ENCODE results near the gene KRT75.
A peak's percentile ranks its signal among the peaks of the same experiment; 100 is the strongest.
"Not testable (repeated sequence)": the region's sequence is repeated elsewhere in the genome, so short reads cannot be mapped to it uniquely, and the experiment has no call there.

Gene KRT75

GRCh38 chr12:52414936-52415335 is 19.2 kb downstream of the KRT75 start:
- DNase-seq: no peak

- no peak for DNase-seq
Observed at GRCh38 chr12:52413782-52414345, 20.3 kb downstream of the KRT75 start.

- DNase-seq: no peak
Observed at GRCh38 chr12:52413202-52413601, 21.0 kb downstream of the KRT75 start.

- DNase-seq: no peak
Observed at GRCh38 chr12:52411815-52412214, 22.4 kb downstream of the KRT75 start.

DNA sequence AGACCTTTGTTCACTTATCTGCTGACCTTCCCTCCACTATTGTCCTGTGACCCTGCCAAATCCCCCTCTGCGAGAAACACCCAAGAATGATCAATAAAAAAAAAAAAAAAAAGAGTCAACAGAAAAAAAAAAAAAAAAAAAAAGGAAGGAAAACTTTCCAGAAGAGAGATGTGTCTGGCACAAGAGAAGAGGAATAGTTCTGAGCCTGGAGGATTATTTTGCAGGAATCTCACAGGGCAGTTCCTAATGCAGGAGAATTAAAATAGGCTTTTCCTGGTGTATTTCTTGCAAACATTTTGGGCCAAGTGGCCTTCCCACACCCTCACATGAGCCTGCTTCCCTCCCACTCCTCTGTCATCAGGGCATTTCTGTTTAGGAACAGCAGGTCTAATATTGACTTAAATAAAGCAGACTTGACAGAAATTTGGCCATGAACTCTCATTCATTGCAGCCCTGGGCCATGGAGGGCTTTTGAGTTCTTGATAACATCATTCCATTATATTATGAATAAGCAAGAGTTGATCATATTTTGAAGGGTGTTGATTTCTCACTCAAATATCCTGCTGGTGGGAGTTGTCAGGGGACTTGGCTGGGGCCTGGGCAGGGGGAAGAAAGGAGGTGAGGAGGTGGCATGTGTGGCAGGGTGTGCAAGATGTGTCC is 23.5 kb downstream of the KRT75 start:
- not testable (repeated sequence) for DNase-seq

DNA sequence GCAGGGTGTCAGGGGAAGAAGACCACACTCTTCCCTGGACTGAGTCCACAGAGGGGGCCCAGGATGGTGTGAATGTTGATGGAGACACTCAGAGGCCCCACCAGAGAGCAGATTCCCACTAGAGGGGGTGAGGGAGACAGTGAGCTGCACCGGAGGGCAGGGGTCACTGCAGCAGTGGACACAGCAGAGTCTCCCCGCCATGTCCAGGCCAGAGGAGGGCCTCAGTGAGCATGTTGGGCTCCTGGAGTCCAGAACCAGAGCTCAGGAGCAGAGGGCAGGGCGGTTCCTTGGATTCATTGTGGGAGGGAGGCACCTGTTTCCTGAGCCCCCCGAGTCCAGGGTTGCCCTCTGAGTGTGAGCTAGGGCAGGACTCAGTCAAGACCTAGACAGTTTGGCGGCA is 26.3 kb downstream of the KRT75 start:
- no peak for DNase-seq

DNA sequence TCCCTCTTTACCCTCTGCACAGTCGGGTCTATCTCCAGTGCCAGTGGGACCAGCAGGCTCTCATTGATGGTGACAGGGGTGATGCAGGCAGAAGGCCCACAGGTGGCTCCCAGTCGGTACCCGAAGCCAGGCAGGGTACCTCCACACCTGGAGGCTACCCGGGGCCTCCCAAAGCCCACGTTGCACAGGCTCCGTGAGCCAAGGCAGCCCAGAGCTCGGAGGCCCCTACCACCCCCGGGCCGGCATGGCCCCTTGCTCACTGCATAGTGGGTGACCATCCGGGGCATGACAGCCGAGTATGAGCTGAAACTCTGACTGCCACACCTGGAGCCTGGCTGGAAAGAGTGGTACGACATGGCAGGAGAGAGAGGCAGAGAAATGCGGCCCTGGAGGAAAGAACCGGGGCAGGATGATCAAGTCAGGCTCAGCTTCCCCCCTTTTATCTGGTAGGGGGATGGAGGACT is 28.2 kb downstream of the KRT75 start, which contains the start of gene KRT82:
Gene KRT82 (minus strand): TSS at position 414 of the 464 bp plus-strand sequence. CDS start 58 bp downstream, at position 356.
- DNase-seq: no peak

- no peak for DNase-seq
Observed at GRCh38 chr12:52404951-52405350, 29.2 kb downstream of the KRT75 start.

DNA sequence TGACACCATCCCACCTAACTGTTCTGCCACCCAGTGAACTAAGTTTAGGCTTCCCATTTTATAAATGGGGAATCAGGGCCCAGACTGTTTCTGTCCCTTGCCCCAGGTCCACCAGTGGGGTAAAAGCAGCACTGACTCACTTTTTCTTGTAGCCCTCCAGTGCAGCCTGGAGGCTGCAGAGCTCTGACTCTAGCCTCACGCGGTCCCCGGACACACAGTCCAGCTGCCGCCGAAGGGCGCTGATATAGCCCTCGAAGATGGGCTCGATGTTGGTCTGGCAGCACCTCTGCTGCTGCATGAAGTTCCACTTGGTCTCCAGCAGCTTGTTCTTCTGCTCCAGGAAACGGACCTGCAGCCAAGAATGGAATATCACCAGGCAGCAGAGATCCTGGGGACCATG is 30.6 kb downstream of the KRT75 start:
- no peak for DNase-seq

- no peak for DNase-seq
Observed at GRCh38 chr12:52402873-52403540, 31.2 kb downstream of the KRT75 start.

DNA sequence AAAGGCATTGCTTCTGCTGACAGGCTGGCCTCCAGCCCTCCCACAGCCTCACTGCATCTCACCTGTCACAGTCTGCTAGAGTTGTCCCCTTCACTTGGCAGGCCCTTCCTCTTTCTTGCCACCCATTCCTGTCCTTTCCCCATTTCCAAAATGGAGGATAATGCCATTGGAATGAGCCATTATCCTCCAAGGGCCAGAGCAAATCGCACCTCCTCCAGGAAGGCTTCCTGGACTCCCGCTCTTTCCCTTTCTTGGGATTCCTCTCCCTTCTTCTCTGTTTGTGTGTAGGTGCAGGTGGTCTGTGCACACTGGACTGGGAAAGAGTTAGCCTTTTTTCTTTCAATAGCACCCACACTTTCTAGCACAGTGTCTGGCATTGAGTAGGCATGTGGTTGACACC is 31.8 kb downstream of the KRT75 start:
- no peak for DNase-seq

DNA sequence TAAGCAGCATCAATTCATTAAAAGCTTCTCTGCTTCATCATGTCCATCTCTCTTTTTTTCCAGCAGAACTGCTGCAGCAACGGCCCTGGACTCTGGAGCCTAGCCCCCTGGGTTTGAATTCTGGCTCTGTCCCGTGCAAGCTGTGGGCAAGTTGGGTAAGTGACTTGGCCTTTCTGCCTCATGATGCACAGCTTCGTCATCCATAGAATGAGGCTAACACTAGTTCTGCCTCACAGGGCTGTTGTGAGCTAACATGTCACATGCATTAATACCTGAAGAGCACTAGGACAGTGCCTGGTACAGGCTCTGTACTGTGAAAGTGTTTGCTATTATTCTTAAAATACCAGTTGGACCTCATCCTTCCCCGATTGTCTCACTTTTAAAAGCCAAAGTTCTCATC is 32.2 kb downstream of the KRT75 start:
- DNase-seq: no peak

- DNase-seq: no peak
Observed at GRCh38 chr12:52401526-52401925, 32.6 kb downstream of the KRT75 start.

DNA sequence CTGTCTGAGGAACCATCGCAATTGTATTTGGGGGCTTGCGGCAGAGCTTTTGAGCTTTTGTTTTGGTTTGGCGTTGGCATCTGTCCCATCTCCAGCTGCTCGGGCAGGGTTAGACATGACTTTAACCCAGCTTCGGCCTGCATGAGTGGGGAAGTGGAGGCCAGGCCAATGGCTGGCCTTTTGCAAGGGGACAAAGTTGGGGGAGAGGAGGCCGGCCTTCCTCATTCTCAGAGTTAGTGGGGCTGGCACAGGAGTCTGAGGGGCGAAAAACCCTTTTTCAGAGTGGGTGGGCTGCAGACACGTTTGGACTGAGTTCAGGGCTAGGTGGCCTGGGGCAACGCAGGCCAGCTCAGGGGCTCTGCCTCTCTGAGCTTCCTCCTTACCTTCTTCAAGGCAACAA is 33.3 kb downstream of the KRT75 start:
- no peak for DNase-seq

GRCh38 chr12:52399756-52400155 is 34.4 kb downstream of the KRT75 start:
- DNase-seq: no peak

GRCh38 chr12:52398176-52398575 is 36.0 kb downstream of the KRT75 start:
- DNase-seq: no peak

GRCh38 chr12:52396656-52397055 is 37.5 kb downstream of the KRT75 start:
- no peak for DNase-seq

DNA sequence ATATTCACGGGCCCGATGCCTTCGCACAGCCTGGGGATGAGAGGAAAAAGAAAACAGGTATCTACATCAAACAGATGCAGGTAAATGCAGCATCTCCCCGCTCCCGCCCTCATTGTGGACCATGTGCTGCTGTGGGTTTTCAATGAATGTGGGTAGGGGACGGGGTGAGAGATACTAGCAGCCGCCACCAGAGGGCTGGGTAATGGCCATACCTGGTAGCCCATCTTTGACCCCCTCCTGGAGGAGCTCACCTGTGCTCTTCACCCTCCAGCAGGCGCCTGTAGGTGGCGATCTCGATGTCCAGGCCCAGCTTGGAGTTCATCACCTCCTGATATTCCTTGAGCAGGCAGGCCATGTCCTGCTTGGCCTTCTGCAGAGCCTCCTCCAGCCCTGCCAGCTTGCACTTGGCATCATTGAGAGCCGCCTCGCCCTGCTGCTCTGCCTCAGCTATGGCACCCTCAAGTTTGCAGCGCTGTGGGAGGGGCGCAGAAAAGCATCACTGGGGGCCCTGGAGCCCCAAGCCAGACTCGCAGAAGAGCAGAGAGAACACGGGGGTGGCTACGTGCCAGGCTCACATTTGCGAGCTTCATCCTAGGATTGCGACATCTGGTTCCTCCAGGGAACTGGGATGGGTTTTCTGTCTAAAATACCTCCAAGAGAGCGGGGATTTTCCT is 38.3 kb downstream of the KRT75 start:
- peak; percentile 25 for DNase-seq

DNA sequence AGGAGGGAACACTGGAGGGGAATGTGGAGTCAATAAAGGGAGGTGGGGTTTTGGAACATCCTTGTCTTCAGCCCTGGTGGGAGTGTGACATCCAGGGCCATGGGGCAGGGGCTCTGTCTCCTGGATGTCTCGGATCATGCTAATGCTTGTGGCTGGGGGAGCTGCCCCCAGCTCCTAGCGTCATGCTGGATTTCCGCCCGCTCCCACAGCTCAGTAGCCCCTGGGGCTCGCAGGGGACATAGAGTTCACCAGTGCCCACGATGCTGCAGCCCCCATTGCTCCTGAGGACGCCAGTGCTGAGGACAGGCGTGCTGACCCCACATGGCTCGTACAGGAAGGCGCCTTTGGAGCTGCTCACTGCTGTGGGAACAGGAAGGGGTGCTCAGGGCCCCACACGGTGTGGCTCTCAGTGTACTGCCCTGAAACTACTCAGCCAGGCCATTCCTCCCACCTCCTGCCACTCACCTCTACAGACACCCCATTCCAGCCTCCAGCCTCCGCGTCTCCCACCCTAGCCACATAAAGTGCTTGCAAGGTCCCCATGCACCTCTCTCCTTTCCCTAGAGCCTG is 39.2 kb downstream of the KRT75 start:
- no peak for DNase-seq

GRCh38 chr12:52392465-52393007 is 41.6 kb downstream of the KRT75 start:
- no peak for DNase-seq

- peak; percentile 91 for DNase-seq
Observed at GRCh38 chr12:52391618-52392002, 42.6 kb downstream of the KRT75 start.

GRCh38 chr12:52390739-52391617 is 43.2 kb downstream of the KRT75 start:
- DNase-seq: peak; percentile 17

Data from COR-L47 (cell line).